DND-41 (cell line): ENCODE results near the gene HDAC4.
A peak's percentile ranks its signal among the peaks of the same experiment; 100 is the strongest.

Source experiments
- ATAC-seq: fragments of 200-7000 bp; cut with Tn5 transposase; 3 replicates; pipeline ENCODE4 v1.9.1; 2021; ENCODE audit warnings: low read depth; ENCODE audit not compliant: insufficient read depth
- DNase-seq: peaks from one replicate; pipeline ENCODE4 v3.0.0-alpha.2; 2020
- H2AFZ ChIP-seq: 2 replicates; pipeline ENCODE4 v1.6.0; 2012; ENCODE audit warnings: low read depth, low read length
- H3K27ac ChIP-seq: 2 replicates; pipeline ENCODE4 v1.5.1; 2012; ENCODE audit warnings: low read length, inconsistent platforms
- H3K27me3 ChIP-seq: fragments of 200-600 bp; sonication (generic); 2 replicates; pipeline ENCODE4 v1.6.0; 2012; ENCODE audit warnings: low read length, mild to moderate bottlenecking, inconsistent platforms; ENCODE audit not compliant: insufficient read depth, poor library complexity
- H3K36me3 ChIP-seq: 2 replicates; pipeline ENCODE4 v1.5.1; 2012; ENCODE audit warnings: low read length, inconsistent platforms; ENCODE audit not compliant: insufficient read depth
- H3K4me1 ChIP-seq: 2 replicates; pipeline ENCODE4 v1.5.1; 2012; ENCODE audit warnings: mild to moderate bottlenecking, low read length; ENCODE audit not compliant: insufficient read depth
- H3K4me2 ChIP-seq: 2 replicates; pipeline ENCODE4 v1.6.0; 2012; ENCODE audit warnings: mild to moderate bottlenecking, moderate library complexity, low read length, inconsistent platforms; ENCODE audit not compliant: insufficient read depth
- H3K4me3 ChIP-seq, 2 experiments: fragments of 200-600 bp in 1 of 2; shearing (Covaris generic) in 1 of 2; 2 replicates each; pipeline ENCODE4 v1.5.1; 2012 to 2016; ENCODE audit warnings: inconsistent platforms in 2 of 2, low read length in 2 of 2, mild to moderate bottlenecking in 2 of 2, low read depth in 1 of 2, moderate library complexity in 1 of 2
- H3K79me2 ChIP-seq: 2 replicates; pipeline ENCODE4 v1.6.0; 2012; ENCODE audit warnings: low read length, inconsistent platforms; ENCODE audit not compliant: insufficient read depth
- H3K9ac ChIP-seq: 2 replicates; pipeline ENCODE4 v1.6.0; 2012; ENCODE audit warnings: low read depth, mild to moderate bottlenecking, inconsistent platforms, low read length, moderate library complexity
- H3K9me3 ChIP-seq: 2 replicates; pipeline ENCODE4 v1.5.1; 2012; ENCODE audit warnings: low read length, moderate library complexity, mild to moderate bottlenecking, inconsistent platforms; ENCODE audit not compliant: insufficient read depth, severe bottlenecking
- H4K20me1 ChIP-seq: 2 replicates; pipeline ENCODE4 v1.6.0; 2012; ENCODE audit warnings: low read length; ENCODE audit not compliant: insufficient read depth
- EZH2 ChIP-seq: IDR thresholded peaks from 3 replicates; pipeline ENCODE4 v1.6.1; 2012; ENCODE audit warnings: borderline replicate concordance, low read depth, mild to moderate bottlenecking, moderate library complexity, low read length, inconsistent platforms; ENCODE audit not compliant: severe bottlenecking
- TF ChIP-seq, protein P1 (sequence below): IDR thresholded peaks from 2 replicates; pipeline ENCODE4 v1.5.1; 2012; ENCODE audit warnings: borderline replicate concordance, low read length, moderate library complexity, mild to moderate bottlenecking; ENCODE audit not compliant: poor library complexity, severe bottlenecking; ENCODE audit errors: extremely low read depth

Gene HDAC4

DNA sequence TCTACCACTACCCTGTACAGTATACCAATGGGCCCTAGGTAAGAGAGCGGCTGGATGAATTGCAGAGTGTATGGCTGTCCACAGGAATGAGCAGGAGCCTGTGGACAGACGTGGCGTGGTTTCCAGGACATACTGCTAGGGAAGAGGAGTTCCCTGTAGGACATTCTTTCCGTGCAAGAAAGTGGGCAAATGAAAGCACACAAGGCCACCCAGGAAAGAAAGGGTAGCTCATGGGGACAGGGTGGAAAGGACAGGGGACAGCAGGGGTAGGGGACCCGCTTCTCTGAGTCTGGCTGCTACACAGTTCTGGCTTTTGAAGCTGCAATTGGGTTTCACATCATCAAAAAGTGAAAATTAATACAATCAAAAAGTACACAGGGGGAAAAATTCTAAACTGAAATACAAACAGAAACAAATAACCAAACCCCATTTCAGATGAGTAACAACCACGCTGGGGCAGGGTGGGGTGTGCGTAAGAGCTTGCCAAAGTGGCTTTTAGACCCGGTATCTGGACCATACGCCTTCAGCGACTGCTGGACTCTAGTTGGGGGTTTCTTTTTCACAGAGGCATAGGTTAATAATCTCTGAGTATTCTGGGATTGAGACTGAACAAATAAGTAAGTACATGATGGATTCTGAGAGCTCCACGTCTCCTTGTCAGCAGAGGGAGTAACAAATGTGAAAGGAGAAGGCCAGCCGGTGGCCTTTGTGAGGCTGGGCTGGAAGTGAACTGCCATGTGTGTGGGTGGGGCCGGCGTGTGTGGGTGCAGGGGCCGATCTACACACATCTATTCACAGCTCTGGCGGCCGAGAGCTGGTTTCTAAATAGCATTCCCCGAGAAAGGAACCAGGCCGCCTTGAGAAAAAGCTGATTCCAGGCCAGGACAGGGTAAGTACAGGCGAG lies 84.0 kb downstream of the HDAC4 start:
- ATAC-seq: no peak
- H3K4me2 ChIP-seq: no peak overlapping the region
- peaks cover 83% of the 10 kb centered on the region for H3K36me3 ChIP-seq
- peak overlapping the region; percentile 60 for H3K27ac ChIP-seq
- peaks cover 27% of the 10 kb centered on the region for H3K4me1 ChIP-seq
- H3K9ac ChIP-seq: no peak overlapping the region
- no peak overlapping the region for H3K4me3 ChIP-seq
- no peak for DNase-seq
- H3K27me3 ChIP-seq: no peaks in the 10 kb centered on the region
- no peak overlapping the region for H2AFZ ChIP-seq
- peaks cover 100% of the 10 kb centered on the region for H3K79me2 ChIP-seq
- no peaks in the 10 kb centered on the region for H3K9me3 ChIP-seq
- peaks cover 56% of the 10 kb centered on the region for H4K20me1 ChIP-seq
- no peak for TF ChIP-seq EZH2
- TF ChIP-seq, protein P1, sequence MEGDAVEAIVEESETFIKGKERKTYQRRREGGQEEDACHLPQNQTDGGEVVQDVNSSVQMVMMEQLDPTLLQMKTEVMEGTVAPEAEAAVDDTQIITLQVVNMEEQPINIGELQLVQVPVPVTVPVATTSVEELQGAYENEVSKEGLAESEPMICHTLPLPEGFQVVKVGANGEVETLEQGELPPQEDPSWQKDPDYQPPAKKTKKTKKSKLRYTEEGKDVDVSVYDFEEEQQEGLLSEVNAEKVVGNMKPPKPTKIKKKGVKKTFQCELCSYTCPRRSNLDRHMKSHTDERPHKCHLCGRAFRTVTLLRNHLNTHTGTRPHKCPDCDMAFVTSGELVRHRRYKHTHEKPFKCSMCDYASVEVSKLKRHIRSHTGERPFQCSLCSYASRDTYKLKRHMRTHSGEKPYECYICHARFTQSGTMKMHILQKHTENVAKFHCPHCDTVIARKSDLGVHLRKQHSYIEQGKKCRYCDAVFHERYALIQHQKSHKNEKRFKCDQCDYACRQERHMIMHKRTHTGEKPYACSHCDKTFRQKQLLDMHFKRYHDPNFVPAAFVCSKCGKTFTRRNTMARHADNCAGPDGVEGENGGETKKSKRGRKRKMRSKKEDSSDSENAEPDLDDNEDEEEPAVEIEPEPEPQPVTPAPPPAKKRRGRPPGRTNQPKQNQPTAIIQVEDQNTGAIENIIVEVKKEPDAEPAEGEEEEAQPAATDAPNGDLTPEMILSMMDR: no peak

DNA sequence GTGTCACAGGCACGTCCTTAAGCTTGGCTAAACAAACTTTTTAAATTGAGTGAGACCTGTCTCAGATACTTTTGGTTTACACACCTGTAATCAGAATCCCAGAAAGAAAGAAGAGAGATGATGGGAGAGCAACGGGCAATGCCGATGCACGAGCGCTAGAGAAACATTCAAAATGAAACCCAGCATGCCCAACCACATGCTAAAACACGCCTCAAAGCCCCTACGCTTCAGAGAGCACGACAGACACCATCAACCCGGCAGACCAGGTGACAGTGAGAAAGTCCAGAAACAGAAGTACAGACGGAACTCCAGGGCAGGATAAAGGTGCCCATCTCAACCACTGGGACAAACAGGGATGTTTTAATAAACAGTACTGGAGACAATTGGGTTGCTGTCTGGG lies 85.5 kb downstream of the HDAC4 start:
- DNase-seq (no peak), ATAC-seq (no peak)
- Histone ChIP-seq H3K27me3 (no peaks in the 10 kb centered on the region), H2AFZ (no peak overlapping the region), H3K79me2 (peaks cover 100% of the 10 kb centered on the region), H4K20me1 (peaks cover 71% of the 10 kb centered on the region), H3K9ac (no peak overlapping the region), H3K27ac (peak overlapping the region; percentile 51), H3K4me1 (peaks cover 16% of the 10 kb centered on the region; the same call in 1 of the 2 replicates), H3K9me3 (no peaks in the 10 kb centered on the region), H3K4me2 (no peak overlapping the region), H3K36me3 (peaks cover 94% of the 10 kb centered on the region), H3K4me3 (no peak overlapping the region)
- no peak for TF ChIP-seq EZH2
- TF ChIP-seq, protein P1: no peak

DNA sequence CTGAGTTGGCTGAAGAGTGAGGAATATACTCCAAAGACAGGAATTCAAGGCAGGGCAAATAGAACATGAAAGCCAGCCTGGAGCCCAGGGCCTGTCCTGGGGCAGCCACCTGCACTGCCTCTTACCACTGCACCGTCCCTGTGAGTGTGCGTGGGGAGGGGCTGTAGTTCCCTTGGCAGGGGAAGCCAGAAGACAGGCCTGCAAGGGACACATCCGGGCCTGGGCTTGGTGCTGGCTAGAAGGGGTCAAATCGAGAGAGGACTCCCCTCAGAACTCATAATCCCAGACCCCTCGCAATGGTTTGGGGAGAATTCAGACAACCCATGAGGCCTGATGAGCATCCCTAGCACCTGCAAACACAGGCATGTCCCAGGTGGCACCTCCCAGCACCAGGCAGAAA lies 87.0 kb downstream of the HDAC4 start:
- Histone ChIP-seq H3K9me3 (no peaks in the 10 kb centered on the region), H3K4me3 (no peak overlapping the region), H3K9ac (no peak overlapping the region), H3K36me3 (peaks cover 98% of the 10 kb centered on the region), H2AFZ (no peak overlapping the region), H3K4me1 (0 out of 2 replicates have a peak, but pooled peaks cover 9% of the 10 kb centered on the region), H4K20me1 (peaks cover 77% of the 10 kb centered on the region), H3K27me3 (no peaks in the 10 kb centered on the region), H3K27ac (peak overlapping the region; percentile 61), H3K79me2 (peaks cover 100% of the 10 kb centered on the region), H3K4me2 (no peak overlapping the region)
- TF ChIP-seq EZH2: no peak
- TF ChIP-seq, protein P1: no peak
- ATAC-seq (0 out of 3 replicates have a peak, but pooled peaks have one; percentile 50), DNase-seq (no peak)
